HG02981 (cell line): ENCODE data around the gene SKOR1.

Source experiments
- ATAC-seq: cut with Tn5 transposase; IDR thresholded peaks from one replicate; pipeline ENCODE4 v1.9.1; 2021; ENCODE audit warnings: mild to moderate bottlenecking, moderate library complexity; ENCODE audit not compliant: unreplicated experiment

SKOR1 gene

DNA sequence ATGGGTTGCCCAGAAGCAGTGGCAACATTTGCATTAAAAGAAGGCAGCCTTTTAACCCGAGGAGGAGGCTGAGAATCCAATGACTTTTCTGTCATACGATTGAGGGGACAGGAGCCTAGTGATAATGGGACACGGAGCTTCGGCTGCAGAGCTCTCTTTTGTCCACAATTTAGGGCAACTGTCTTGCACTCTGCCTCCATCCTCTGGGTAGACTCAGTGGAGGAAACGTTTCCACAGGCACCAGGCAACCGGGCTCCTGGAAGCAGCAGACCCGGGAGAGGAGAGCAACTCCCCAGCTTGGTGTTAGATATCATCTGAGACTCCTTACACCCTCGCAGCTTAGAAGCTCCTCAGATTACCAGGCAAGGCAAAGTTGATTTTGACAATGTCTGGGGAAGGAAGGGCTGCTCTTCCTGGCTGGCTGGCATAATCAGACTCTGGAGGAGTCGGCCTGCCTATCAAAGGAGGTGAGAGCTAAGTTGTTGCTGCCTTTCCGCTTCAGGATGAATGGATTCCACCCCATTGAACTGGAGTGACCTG, 58.0 kb downstream of the SKOR1 start:
- no peak for ATAC-seq

DNA sequence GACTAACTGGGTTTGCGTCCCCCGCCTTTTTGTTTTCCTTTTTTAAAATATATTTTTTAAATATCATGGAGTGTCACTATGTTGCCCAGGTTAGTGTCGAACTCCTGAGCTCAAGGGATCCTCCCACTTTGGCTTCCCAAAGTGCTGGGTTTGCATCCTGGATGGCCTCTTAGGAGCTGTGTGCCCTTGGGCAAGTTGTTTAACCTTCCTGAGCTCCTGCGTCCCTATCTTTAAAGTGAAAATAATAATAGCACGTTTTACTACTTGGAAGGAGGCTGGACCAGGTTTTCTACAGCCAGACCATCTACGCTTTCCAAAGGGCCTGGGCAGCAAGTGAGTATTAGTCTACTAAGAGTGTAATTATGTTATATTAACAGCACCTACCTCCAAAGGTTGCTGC, 58.7 kb downstream of the SKOR1 start:
- no peak for ATAC-seq
